HCEC 1CT (cell line): Measurements from ENCODE around the gene TBX18.

ENCODE experiments used
- DNase-seq: peaks from one replicate; pipeline ENCODE4 v3.0.0-alpha.2; 2017

The TBX18 gene

GRCh38 chr6:84667252-84668213, 96.9 kb downstream of the TBX18 start:
- DNase-seq, result no peak

DNA sequence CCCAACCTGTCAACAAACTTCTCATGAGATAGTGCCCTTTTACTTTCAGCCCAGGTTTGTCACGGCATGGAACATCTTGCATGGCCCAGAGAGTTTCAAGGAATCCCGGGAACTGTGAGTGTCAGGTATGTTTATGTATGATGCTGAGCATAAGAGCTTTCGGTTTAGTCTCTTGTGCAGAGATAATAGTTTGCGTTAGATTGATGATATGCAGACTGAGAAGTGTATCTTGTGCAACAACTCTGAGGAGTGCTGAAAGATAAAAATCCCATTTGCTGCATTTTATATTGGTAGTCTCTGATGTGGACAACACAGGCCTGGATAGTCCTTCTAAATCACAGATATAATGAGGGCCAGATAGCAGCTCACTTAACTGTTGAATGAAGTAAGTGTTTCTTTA, 99.0 kb downstream of the TBX18 start:
- DNase-seq, result no peak

GRCh38 chr6:84663866-84664265, 100.5 kb downstream of the TBX18 start:
- no peak for DNase-seq

DNA sequence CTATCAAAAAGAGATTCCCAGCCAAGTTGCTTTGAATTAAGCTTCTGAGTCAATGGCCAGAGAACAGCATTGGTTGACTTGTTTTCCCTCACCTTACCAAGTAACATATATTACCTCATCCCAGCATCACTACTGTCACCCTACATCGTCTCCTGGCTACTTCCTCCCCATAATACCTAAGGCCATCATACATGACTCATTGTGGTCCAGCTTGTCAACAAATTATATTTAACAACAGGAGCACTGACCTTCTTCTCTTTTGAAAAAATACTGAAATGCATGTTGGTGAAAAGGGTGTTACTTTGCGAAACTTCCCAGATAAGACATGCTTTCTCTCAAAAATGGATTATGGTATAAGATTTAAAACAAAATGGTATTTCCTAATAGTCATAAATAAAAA, 106.9 kb downstream of the TBX18 start:
- DNase-seq, result no peak

GRCh38 chr6:84657025-84657424, 107.4 kb downstream of the TBX18 start:
- no peak for DNase-seq

DNA sequence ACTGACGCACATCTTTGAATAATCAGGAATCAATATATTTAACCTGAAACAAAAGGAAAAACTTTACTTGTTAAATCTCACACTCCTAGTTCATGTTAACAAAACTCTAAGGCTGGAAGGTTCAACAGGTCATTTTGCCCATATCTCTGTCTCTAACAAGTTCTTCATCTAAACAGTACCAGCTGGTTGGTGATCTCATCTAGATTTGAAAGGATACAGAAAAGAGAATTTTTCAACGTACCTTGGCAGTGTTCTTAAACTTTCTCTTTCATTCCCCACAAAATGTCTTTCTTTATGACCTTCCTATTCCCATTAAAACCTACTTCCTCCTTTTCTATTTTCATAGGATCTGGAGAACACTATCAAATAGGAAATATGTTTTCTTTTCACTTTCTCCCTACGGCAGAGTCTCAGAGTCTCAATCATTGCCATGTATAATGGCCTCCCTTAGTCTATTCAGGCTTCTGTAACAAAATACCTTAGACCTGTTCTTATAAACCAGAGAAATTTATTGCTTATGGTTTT, 111.3 kb downstream of the TBX18 start:
- peak; percentile 13 for DNase-seq

DNA sequence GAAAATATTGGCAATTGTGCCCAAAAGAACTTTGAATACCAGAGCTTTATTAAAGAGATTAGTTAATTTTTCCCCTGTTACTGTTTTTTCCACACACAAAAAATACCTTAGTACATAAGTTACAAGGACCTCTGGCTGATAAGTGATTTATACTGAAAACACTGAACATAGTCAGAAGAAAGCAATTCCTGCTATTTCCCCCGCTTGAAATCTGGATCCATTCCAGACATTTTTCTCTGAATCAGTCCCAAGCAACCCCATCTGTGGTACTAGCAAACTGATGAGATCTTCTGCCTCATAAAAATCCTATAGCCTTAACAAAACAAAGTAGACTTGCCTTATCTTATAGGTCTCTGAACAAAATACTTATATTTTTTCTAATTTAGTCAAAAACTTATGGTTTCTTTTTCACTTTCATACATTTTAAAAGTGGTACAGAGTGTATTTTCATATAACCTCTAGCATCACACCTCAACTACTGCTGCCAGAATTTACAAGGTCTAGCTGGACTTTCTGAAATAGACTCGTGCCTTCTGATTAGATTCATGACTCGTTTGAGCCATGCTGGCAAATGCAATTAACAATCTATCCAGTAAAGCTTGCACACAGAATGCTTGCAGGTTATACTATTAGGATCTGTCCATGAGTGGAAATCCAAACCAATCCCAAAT, 111.9 kb downstream of the TBX18 start:
- DNase-seq, result peak; percentile 90

GRCh38 chr6:84651583-84651982, 112.8 kb downstream of the TBX18 start:
- DNase-seq, result no peak

GRCh38 chr6:84648444-84648843, 116.0 kb downstream of the TBX18 start:
- DNase-seq, result no peak

DNA sequence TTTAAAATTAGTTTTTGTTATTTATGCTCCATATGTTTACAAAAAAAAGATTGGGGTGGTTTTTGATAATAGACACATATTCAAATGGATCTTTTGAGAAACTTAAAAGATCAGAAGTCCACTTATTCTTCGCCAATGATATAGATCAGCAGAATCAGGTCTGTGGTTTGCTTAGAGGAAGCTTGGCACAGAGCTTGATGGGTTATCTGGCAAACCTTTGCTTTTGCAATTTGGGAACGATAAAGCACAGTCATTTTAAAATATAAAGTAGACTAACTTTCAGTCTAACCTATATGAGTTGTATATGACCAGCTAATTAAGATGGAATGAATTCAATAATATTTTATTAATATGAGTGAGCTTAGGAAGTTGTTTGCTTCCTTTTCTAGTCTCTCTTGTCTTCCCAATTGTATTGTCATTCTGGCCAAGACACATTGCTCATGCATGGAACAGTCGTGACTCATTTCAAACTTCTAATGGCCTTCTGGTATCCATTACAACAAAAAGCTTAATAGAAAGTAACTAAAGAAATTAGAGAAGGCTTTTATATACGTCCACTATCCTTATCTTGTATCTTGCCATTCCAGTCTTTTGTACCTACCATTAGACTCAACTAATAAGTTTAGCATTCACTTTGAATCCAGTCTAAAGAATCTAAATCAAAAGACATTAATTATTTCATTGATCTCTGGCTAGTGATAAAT, 118.7 kb downstream of the TBX18 start:
- DNase-seq, result peak; percentile 79

DNA sequence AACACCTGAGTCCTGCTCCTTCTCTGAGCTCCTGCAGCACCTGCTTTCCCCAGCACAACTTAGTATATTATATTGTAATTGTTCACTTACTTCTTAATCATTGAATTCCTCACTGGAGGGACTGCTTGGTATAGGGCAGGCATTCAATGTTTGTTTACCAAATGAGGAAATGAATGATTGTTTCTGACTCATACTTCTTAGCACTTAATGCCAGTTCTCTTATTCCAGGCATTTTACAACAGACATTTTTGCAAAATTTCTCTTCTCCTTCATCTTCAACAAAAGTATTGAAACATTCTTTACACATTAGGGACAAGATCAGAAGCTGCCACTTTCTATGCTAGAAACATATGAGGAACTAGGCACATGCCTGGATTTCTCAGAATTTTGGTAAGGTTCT, 119.4 kb downstream of the TBX18 start:
- peak; percentile 81 for DNase-seq

- no peak for DNase-seq
These were observed 120.6 kb downstream of the TBX18 start for GRCh38 chr6:84643778-84644177.

DNA sequence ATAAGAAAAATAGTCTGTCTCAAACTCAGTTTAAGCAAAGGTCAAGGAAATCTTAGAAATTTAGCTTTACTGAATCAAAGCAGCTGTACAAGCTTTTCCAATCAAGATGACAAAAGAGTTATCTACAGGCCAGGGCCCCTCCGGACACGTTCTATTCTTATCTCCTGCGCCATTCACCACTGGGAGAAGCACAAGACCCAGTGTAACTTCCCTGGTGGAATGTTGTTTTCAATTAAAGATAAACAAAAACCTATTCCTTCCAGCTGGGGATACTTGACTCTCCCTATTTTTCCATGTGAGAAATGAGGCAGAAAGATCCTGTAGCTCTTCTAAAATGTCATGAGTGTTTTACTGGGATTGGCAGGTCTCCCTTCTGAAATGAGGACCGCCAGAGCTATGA, 123.3 kb downstream of the TBX18 start:
- no peak for DNase-seq

- no peak for DNase-seq
These were observed 125.0 kb downstream of the TBX18 start for GRCh38 chr6:84639396-84639795.

DNA sequence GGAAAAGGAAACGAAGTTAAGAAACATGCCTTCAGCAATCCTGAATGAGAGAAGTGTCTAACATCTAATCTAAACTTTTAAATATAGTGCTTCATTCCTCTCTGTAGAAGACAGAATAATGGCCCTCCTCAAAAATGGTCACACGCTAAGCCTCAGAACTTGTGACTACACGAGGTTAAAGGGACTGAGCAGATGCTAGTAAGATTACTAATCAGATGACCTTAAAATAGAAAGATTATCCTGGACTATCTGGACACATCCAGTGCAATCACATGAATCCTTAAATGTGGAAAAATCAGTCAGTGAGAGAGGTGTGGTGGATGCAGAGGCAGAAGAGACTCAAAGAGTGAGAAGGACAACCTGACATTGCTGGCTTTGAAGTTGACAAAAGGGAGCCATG, 126.1 kb downstream of the TBX18 start:
- no peak for DNase-seq
